T-helper 17 cell (primary cell): ENCODE results near the gene PILRA. TPM values are rescaled to one million over a fixed set of nuclear protein-coding genes. Genes with fewer than 3 reads are reported as not detected.
"Not testable (repeated sequence)": the region's sequence is repeated elsewhere in the genome, so short reads cannot be mapped to it uniquely, and the experiment has no call there.

Experiments used
- ATAC-seq: fragments of 150-1000 bp; cut with Tn5 transposase; 2 replicates; pipeline ENCODE4 v1.10.0; 2021; ENCODE audit warnings: mild to moderate bottlenecking, moderate library complexity
- DNase-seq, 3 donors: peaks; one replicate each; pipeline versions ENCODE4 v3.0.0 to v3.0.0-alpha.2; 2020 to 2021
- H3K9me3 ChIP-seq: one replicate; pipeline ENCODE4 v1.7.0; 2013; ENCODE audit warnings: low read length, mild to moderate bottlenecking; ENCODE audit not compliant: control insufficient read depth, poor library complexity, severe bottlenecking
- H3K27ac Mint-ChIP-seq: one replicate; pipeline ENCODE4 v1.8.0; 2022; ENCODE audit warnings: mild to moderate bottlenecking, moderate library complexity, mixed read lengths
- H3K27me3 Mint-ChIP-seq: one replicate; pipeline ENCODE4 v1.8.0; 2022; ENCODE audit warnings: mixed read lengths
- H3K36me3 Mint-ChIP-seq: one replicate; pipeline ENCODE4 v1.8.0; 2022; ENCODE audit warnings: low read depth, mixed read lengths
- H3K4me1 Mint-ChIP-seq: one replicate; pipeline ENCODE4 v1.8.0; 2022; ENCODE audit warnings: mild to moderate bottlenecking, mixed read lengths
- H3K4me3 Mint-ChIP-seq: one replicate; pipeline ENCODE4 v1.8.0; 2022; ENCODE audit warnings: mild to moderate bottlenecking, moderate library complexity, mixed read lengths
- total RNA-seq, 4 donors: library from RNA in 2 of 4; stranded (reverse) in 2 of 4; gene quantifications; one replicate each; pipeline ENCODE4 v1.2.3 and lab custom pipeline; 2022 to 2026

The PILRA gene
- 10 to 100 TPM in 1 of 2 donors, 1 to 10 TPM in 1; 3.1 to 14.5 TPM for total RNA-seq
- 1.1 to 2.1 reads per million in 2 donors for total RNA-seq (lab: John Stamatoyannopoulos, UW)

- ATAC-seq (no peak), DNase-seq (no peak)
Observed at GRCh38 chr7:100373261-100373831, at the start of gene PILRA. Gene PILRA (plus strand): TSS chr7:100373487. CDS start chr7:100373657, 170 bp downstream.

DNA sequence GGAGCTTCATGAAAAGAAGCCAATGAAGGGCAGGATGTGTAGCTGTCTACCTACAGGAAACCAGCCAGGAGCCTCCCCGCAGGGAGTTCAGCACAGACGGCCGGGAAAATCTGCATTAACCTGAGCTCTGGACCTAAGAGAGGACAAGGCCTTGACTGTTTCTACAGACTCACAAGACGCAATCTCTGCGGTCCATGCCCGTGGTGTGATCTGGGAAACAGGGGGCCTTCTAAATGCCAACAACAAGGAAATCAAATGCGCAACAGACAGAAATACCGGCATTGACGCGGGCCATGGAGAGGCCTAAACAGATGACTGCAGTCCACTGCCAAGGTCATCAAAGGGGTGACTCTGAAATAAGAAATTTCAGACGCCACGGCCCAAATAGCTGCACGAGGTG lies 49.1 kb upstream of the PILRA start:
- not testable (repeated sequence) for H3K4me1 Mint-ChIP-seq, H3K36me3 Mint-ChIP-seq, ATAC-seq, DNase-seq, H3K4me3 Mint-ChIP-seq, H3K27ac Mint-ChIP-seq, H3K27me3 Mint-ChIP-seq, H3K9me3 ChIP-seq

More at GRCh38 chr7:100373261-100373831, at the start of gene PILRA:
- Mint-ChIP-seq H3K27me3 (peaks cover 6% of the 10 kb centered on the region), H3K27ac (no peak within 1 kb of the TSS), H3K4me1 (peaks cover 11% of the 10 kb centered on the region), H3K4me3 (peak within 1 kb of the TSS; percentile 36), H3K36me3 (peaks cover 3% of the 10 kb centered on the region)
- H3K9me3 ChIP-seq = no peaks in the 10 kb centered on the region

- H3K36me3 Mint-ChIP-seq, H3K27ac Mint-ChIP-seq, H3K9me3 ChIP-seq, H3K27me3 Mint-ChIP-seq, ATAC-seq, H3K4me1 Mint-ChIP-seq, DNase-seq, H3K4me3 Mint-ChIP-seq: not testable (repeated sequence)
Observed at GRCh38 chr7:100325671-100326070, 47.6 kb upstream of the PILRA start.

DNA sequence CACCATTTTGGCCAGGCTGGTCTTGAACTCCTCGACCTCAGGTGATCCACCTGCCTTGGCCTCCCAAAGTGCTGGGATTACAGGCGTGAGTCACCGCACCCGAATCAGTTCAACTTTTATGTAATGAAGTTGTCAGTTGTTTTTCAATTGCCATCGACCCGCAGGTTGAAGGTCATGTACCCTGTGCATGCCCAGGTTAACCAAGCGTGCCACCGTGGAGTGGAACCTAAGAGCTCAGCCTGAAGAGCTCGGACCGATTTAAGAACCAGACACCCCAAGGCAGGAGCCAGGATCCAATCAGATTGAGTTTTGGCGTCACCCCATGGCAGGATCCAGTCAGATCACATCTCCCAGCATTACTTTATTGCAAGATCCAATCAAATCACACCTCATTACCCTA lies 46.4 kb upstream of the PILRA start:
- H3K4me1 Mint-ChIP-seq, ATAC-seq, H3K4me3 Mint-ChIP-seq, H3K36me3 Mint-ChIP-seq, H3K9me3 ChIP-seq, DNase-seq, H3K27ac Mint-ChIP-seq, H3K27me3 Mint-ChIP-seq: not testable (repeated sequence)

- peaks cover 15% of the 10 kb centered on the region for H3K4me1 Mint-ChIP-seq
- H3K27ac Mint-ChIP-seq = peak overlapping the region; percentile 93
- peak overlapping the region; percentile 94 for H3K4me3 Mint-ChIP-seq
- H3K27me3 Mint-ChIP-seq, H3K9me3 ChIP-seq, H3K36me3 Mint-ChIP-seq: not testable (repeated sequence)
- DNase-seq (peak; percentile 65 to 87 (median 81)), ATAC-seq (peak; percentile 90)
Observed at GRCh38 chr7:100335566-100336466, 37.5 kb upstream of the PILRA start.

- H3K4me3 Mint-ChIP-seq, H3K36me3 Mint-ChIP-seq, H3K27me3 Mint-ChIP-seq, ATAC-seq, H3K9me3 ChIP-seq, DNase-seq: not testable (repeated sequence)
- Mint-ChIP-seq H3K4me1 (peaks cover 16% of the 10 kb centered on the region), H3K27ac (peak overlapping the region; percentile 57)
Observed at GRCh38 chr7:100338083-100338696, 35.1 kb upstream of the PILRA start.

DNA sequence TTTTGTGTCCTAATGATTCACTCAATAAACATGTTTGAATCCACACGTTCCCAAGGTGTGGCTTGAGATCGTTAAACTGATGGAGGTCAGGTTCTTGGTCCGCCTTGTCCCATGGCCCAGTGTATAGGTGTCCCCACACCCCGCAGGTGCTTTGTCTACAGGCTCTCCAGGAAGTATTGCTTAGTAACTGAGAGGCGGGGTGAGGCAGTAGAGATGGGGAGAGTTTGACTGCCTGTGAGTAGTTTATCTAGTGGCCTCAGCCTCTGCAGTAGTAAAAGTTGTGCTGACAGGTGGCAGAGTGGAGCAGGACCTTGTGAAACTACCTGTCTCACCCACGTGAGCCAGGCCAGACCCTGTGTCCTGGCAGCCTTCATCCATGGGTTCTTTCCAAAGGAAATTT lies 32.0 kb upstream of the PILRA start:
- H3K9me3 ChIP-seq, H3K4me3 Mint-ChIP-seq, H3K27me3 Mint-ChIP-seq, DNase-seq, ATAC-seq, H3K36me3 Mint-ChIP-seq: not testable (repeated sequence)
- Mint-ChIP-seq H3K27ac (peak overlapping the region; percentile 98), H3K4me1 (peaks cover 14% of the 10 kb centered on the region)

- DNase-seq (no peak), ATAC-seq (no peak)
- peak overlapping the region; percentile 98 for H3K27ac Mint-ChIP-seq
- H3K9me3 ChIP-seq = no peaks in the 10 kb centered on the region
- H3K27me3 Mint-ChIP-seq = no peaks in the 10 kb centered on the region
- H3K4me3 Mint-ChIP-seq = no peak overlapping the region
- no peaks in the 10 kb centered on the region for H3K36me3 Mint-ChIP-seq
- peaks cover 14% of the 10 kb centered on the region for H3K4me1 Mint-ChIP-seq
Observed at GRCh38 chr7:100342765-100343164, 30.5 kb upstream of the PILRA start.

- not testable (repeated sequence) for H3K27me3 Mint-ChIP-seq, DNase-seq, H3K9me3 ChIP-seq, ATAC-seq, H3K36me3 Mint-ChIP-seq
- H3K27ac Mint-ChIP-seq = peak overlapping the region; percentile 98
- peaks cover 11% of the 10 kb centered on the region for H3K4me1 Mint-ChIP-seq
- H3K4me3 Mint-ChIP-seq = peak overlapping the region; percentile 78
Observed at GRCh38 chr7:100344124-100344559, 29.1 kb upstream of the PILRA start.

GRCh38 chr7:100344560-100345287 lies 28.6 kb upstream of the PILRA start:
- peaks cover 11% of the 10 kb centered on the region for H3K4me1 Mint-ChIP-seq
- H3K4me3 Mint-ChIP-seq = peak overlapping the region; percentile 78
- ATAC-seq (peak; percentile 82), DNase-seq (peak; percentile 63 to 76 (median 67))
- not testable (repeated sequence) for H3K9me3 ChIP-seq, H3K27me3 Mint-ChIP-seq, H3K36me3 Mint-ChIP-seq
- peak overlapping the region; percentile 98 for H3K27ac Mint-ChIP-seq

GRCh38 chr7:100345288-100345672 lies 28.0 kb upstream of the PILRA start:
- Mint-ChIP-seq H3K4me3 (peak overlapping the region; percentile 78), H3K27ac (peak overlapping the region; percentile 98), H3K4me1 (peaks cover 11% of the 10 kb centered on the region)
- H3K27me3 Mint-ChIP-seq, H3K36me3 Mint-ChIP-seq, H3K9me3 ChIP-seq: not testable (repeated sequence)
- DNase-seq (peak; percentile 36 to 50 (median 49)), ATAC-seq (peak; percentile 66)

GRCh38 chr7:100346921-100347320 lies 26.4 kb upstream of the PILRA start:
- no peak overlapping the region for H3K27ac Mint-ChIP-seq
- peaks cover 11% of the 10 kb centered on the region for H3K4me1 Mint-ChIP-seq
- no peaks in the 10 kb centered on the region for H3K9me3 ChIP-seq
- DNase-seq = no peak
- no peak overlapping the region for H3K4me3 Mint-ChIP-seq
- ATAC-seq = no peak
- H3K27me3 Mint-ChIP-seq = no peaks in the 10 kb centered on the region
- H3K36me3 Mint-ChIP-seq = no peaks in the 10 kb centered on the region

DNA sequence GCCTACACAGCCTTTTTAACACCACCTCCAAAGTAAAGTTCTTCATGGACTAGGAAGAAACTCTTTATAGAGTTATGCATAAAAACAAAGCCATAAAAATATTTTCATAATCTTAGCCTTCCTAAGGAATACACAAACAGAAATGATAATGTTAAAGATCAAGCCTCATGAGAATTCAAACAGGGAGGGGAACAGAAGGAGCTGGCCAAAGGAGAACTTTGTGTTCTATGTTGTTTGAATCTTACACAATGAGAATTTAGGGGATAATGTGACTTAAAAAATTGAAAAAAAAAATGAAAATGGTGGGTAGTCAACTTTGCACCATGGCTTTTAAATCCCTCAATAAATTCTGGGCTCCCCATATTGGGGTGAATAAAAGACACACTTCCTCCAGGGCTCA lies 24.5 kb upstream of the PILRA start:
- peaks cover 11% of the 10 kb centered on the region for H3K4me1 Mint-ChIP-seq

More for the DNA sequence above, 24.5 kb upstream of the PILRA start:
- no peaks in the 10 kb centered on the region for H3K9me3 ChIP-seq
- Mint-ChIP-seq H3K36me3 (no peaks in the 10 kb centered on the region), H3K27ac (no peak overlapping the region), H3K4me3 (no peak overlapping the region), H3K27me3 (no peaks in the 10 kb centered on the region)
- DNase-seq (no peak), ATAC-seq (no peak)
